Common myeloid progenitor, CD34-positive (primary cell): ENCODE data around the gene FRMPD1.

Source experiments
- CTCF ChIA-PET: fragments of 350-600 bp; sonication (Branson Sonifier 250); formaldehyde crosslinking; loops from one replicate; lab custom pipeline; 2021; ENCODE audit warnings: antibody characterized with exemption; lab: Charles Lee
- POLR2A ChIA-PET: fragments of 350-600 bp; sonication (Branson Sonifier 250); formaldehyde crosslinking; loops from one replicate; lab custom pipeline; 2021; ENCODE audit warnings: antibody characterized with exemption; lab: Charles Lee
- DNase-seq, 3 donors: peaks; one replicate each; pipeline versions ENCODE4 v3.0.0 to v3.0.0-alpha.2; 2013
- H3K27ac ChIP-seq, 2 experiments: 1 replicate in 1 of 2; 2 replicates in 1 of 2; pipeline ENCODE4 v1.7.0; 2013; ENCODE audit warnings: inconsistent platforms in 2 of 2, low read length in 2 of 2, mild to moderate bottlenecking in 2 of 2, low read depth in 1 of 2, moderate library complexity in 1 of 2; ENCODE audit not compliant: severe bottlenecking in 2 of 2, insufficient read depth in 1 of 2, poor library complexity in 1 of 2
- H3K27me3 ChIP-seq, 5 experiments: replicated peaks in 2 of 5; 1 replicate in 3 of 5; 2 replicates in 2 of 5; pipeline versions ENCODE4 v1.6.1 to v1.7.0; 2013; ENCODE audit warnings: low read length in 4 of 5, mild to moderate bottlenecking in 2 of 5, moderate library complexity in 2 of 5, inconsistent platforms in 1 of 5; ENCODE audit not compliant: insufficient read depth in 5 of 5, control insufficient read depth in 4 of 5
- H3K36me3 ChIP-seq, 4 experiments: 1 replicate in 2 of 4; 2 replicates in 2 of 4; pipeline versions ENCODE4 v1.6.1 to v1.7.0; 2013; ENCODE audit warnings: low read length in 3 of 4, control low read depth in 1 of 4, mild to moderate bottlenecking in 1 of 4; ENCODE audit not compliant: control insufficient read depth in 4 of 4, insufficient read depth in 4 of 4
- H3K4me1 ChIP-seq, 4 experiments: 1 replicate in 3 of 4; 2 replicates in 1 of 4; pipeline versions ENCODE4 v1.6.1 to v1.7.1; 2013; ENCODE audit warnings: low read length in 3 of 4, mild to moderate bottlenecking in 3 of 4, control low read depth in 1 of 4, inconsistent platforms in 1 of 4, moderate library complexity in 1 of 4; ENCODE audit not compliant: control insufficient read depth in 4 of 4, insufficient read depth in 4 of 4; ENCODE audit errors: control extremely low read depth in 1 of 4
- H3K4me3 ChIP-seq, 7 experiments: 1 replicate in 4 of 7; 2 replicates in 3 of 7; pipeline versions ENCODE4 v1.5.1 to v1.7.0; 2013; ENCODE audit warnings: mild to moderate bottlenecking in 7 of 7, low read length in 6 of 7, moderate library complexity in 6 of 7, inconsistent platforms in 2 of 7, low read depth in 2 of 7, control low read depth in 1 of 7; ENCODE audit not compliant: insufficient read depth in 4 of 7, control insufficient read depth in 1 of 7; ENCODE audit errors: extremely low read depth in 1 of 7
- H3K9me3 ChIP-seq, 5 experiments: 1 replicate in 4 of 5; 2 replicates in 1 of 5; pipeline versions ENCODE4 v1.6.1 to v1.7.1; 2013; ENCODE audit warnings: low read length in 4 of 5, mild to moderate bottlenecking in 2 of 5, inconsistent platforms in 1 of 5, low read depth in 1 of 5, moderate library complexity in 1 of 5; ENCODE audit not compliant: control insufficient read depth in 4 of 5, insufficient read depth in 2 of 5; ENCODE audit errors: control extremely low read depth in 1 of 5
- WGBS: methylation state at CpG from one replicate; pipeline ENCODE4 v1.1.5; 2013; ENCODE audit not compliant: insufficient coverage; 5-methylcytosine and 5-hydroxymethylcytosine counted together

The FRMPD1 gene

DNA sequence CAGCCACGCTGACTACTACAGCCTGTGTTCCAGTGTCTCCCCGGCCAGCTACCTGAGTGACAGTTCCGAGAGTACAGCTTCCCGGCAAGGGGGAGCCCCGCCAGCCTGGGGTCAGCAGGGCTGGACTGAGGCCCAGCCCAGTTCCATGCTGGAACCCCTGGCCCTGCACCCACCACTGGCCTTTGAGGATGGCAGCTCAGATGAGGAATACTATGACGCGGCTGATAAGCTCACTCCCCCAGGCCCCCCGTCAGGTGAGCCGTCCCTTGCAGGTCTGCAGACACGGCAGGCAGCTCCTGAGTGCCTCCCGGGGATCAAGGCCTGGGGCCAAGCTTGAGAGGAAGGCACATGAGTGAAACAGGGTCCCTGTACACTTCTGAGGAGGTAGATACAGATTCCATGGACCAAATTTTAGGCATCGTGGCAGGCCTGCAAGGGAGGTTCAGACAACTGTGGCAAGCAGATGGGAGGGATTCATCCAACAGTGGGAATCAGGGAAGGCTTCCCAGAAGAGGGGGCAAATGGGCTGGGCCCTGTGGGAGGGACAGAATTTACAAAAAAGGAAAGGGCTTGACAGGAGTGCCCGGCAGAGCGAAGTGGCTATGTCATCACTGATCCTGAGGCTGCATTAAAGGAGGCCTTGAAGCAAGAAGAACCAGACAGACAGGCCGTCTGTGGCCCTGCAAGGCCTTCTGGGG, 90.0 kb downstream of the FRMPD1 start:
- Histone ChIP-seq H3K27ac (no peak overlapping the region), H3K4me3 (no peak overlapping the region), H3K36me3 (no peaks in the 10 kb centered on the region), H3K4me1 (no peaks in the 10 kb centered on the region), H3K27me3 (no peaks in the 10 kb centered on the region), H3K9me3 (no peaks in the 10 kb centered on the region)
- DNase-seq: no peak
- ChIA-PET CTCF (interaction anchor here (0.7 kb wide), 1 partner anchor 43 kb away, joined by 3 read pairs; no protein-coding TSS in a partner anchor), POLR2A (no interaction called here)
- 93% methylated on average over 15 of the region's 15 CpGs for WGBS

DNA sequence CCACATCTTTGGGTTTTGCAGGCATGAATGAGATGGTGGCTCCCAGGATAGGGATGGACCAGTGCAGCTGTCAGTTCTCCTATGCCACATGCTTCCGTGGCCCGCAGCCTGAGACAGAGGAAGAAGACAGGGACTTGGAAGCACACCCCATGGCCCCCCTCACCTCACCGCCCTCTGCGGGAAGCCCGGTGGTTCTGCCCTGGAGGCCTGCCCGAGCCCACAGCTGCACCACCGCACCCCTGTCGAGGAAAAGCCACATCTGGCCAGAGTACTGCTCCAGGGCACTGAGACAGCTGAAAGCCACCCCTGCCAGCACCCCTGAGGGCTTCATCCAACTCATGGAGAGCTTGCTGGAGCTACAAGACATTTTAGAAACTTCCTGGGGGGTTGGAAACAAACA, 95.2 kb downstream of the FRMPD1 start:
- Histone ChIP-seq H3K36me3 (no peaks in the 10 kb centered on the region), H3K4me1 (no peaks in the 10 kb centered on the region), H3K4me3 (no peak overlapping the region), H3K27me3 (no peaks in the 10 kb centered on the region), H3K27ac (no peak overlapping the region), H3K9me3 (no peaks in the 10 kb centered on the region)
- no peak for DNase-seq
- CTCF ChIA-PET: interaction anchor here (1.0 to 1.7 kb wide), 3 partner anchors 13 to 517 kb away, joined by 3 read pairs; no protein-coding TSS in a partner anchor
- POLR2A ChIA-PET: no interaction called here
- 80% methylated on average over 1 of the region's 8 CpGs for WGBS

GRCh38 chr9:37746448-37747270, 95.9 kb downstream of the FRMPD1 start:
- no peaks in the 10 kb centered on the region for H3K4me1 ChIP-seq
- DNase-seq: no peak
- H3K27me3 ChIP-seq: no peaks in the 10 kb centered on the region
- no peaks in the 10 kb centered on the region for H3K36me3 ChIP-seq
- no peak overlapping the region for H3K4me3 ChIP-seq
- H3K9me3 ChIP-seq: no peaks in the 10 kb centered on the region
- no peak overlapping the region for H3K27ac ChIP-seq
- ChIA-PET CTCF (interaction anchor here (1.0 to 1.7 kb wide), 3 partner anchors 13 to 517 kb away, joined by 3 read pairs; no protein-coding TSS in a partner anchor), POLR2A (no interaction called here)
- 85% methylated on average over 20 of the region's 24 CpGs for WGBS

GRCh38 chr9:37747271-37747753, 96.6 kb downstream of the FRMPD1 start:
- CTCF ChIA-PET: interaction anchor here (0.9 to 2.7 kb wide), 4 partner anchors 15 to 169 kb away, joined by 3 to 6 read pairs (median 4); no protein-coding TSS in a partner anchor
- WGBS: 61% methylated on average over 2 of the region's 3 CpGs
- Histone ChIP-seq H3K4me3 (no peak overlapping the region), H3K9me3 (no peaks in the 10 kb centered on the region), H3K4me1 (no peaks in the 10 kb centered on the region), H3K27me3 (no peaks in the 10 kb centered on the region), H3K27ac (no peak overlapping the region), H3K36me3 (no peaks in the 10 kb centered on the region)
- DNase-seq: peak; percentile 58 to 75 (median 70)
- POLR2A ChIA-PET: no interaction called here

DNA sequence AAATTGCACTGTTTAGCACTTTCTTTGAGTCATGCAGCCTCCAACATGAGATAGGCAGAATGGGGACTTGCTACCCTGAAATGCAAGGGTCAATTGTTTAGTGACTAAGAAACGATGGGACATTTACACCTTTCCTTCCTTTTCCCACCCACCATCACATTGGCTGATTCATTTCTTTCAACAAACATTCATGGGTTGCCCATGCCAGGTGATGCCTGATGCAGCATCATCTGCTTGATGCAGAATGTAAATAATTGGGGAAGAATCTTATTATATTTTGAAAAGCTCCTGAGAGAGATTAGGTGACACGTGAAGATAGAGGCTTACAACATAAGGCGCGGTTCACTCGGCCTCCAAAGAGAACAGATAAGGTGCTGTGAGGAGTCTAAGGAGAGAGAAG, 98.4 kb downstream of the FRMPD1 start:
- Histone ChIP-seq H3K27me3 (no peaks in the 10 kb centered on the region), H3K36me3 (no peaks in the 10 kb centered on the region), H3K27ac (no peak overlapping the region), H3K9me3 (no peaks in the 10 kb centered on the region), H3K4me1 (peaks cover 2 to 9% (median 6%) of the 10 kb centered on the region in 4 experiments), H3K4me3 (no peak overlapping the region)
- 78% methylated on average over 5 of the region's 5 CpGs for WGBS
- no peak for DNase-seq
- CTCF ChIA-PET: interaction anchor here (1.0 to 2.7 kb wide), 3 partner anchors 15 to 171 kb away, joined by 5 to 6 read pairs (median 6); no protein-coding TSS in a partner anchor
- POLR2A ChIA-PET: no interaction called here

DNA sequence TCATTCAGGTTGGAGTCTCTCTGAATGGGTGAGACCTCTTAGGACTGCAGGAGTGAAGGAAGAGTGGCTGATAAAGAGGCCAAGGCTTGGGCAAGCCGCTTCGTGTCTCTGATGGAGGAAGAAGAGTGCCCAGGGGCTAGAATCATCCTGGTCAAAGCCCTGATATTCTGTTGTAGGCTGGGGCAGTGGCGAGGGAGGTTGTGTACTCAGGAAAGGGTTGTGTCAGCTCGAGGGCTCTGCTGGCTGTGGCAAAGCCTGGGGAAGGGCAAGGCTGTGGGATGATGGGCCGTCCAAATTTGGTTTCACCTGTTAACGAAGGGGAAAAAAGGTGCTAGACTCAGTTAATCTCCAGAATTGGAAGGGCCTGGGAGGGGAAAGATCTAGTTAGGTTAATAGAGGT, 100.4 kb downstream of the FRMPD1 start:
- 94% methylated on average over 4 of the region's 6 CpGs for WGBS
- DNase-seq: no peak
- H3K9me3 ChIP-seq: no peaks in the 10 kb centered on the region
- H3K27ac ChIP-seq: no peak overlapping the region
- H3K4me1 ChIP-seq: peaks cover 7 to 15% (median 11%) of the 10 kb centered on the region in 4 experiments
- H3K27me3 ChIP-seq: no peaks in the 10 kb centered on the region
- CTCF ChIA-PET: no interaction called here
- no peaks in the 10 kb centered on the region for H3K36me3 ChIP-seq
- H3K4me3 ChIP-seq: no peak overlapping the region
- POLR2A ChIA-PET: no interaction called here
